Keratinocyte (primary cell): ENCODE results near the gene NECTIN1. TPM values are rescaled to one million over a fixed set of nuclear protein-coding genes. Genes with fewer than 3 reads are reported as not detected.

Experiments
- DNase-seq: peaks from one replicate; pipeline ENCODE4 v3.0.0-alpha.2; 2011; ENCODE audit warnings: low read depth, missing footprints, low spot score
- FAIRE-seq: peaks from 2 replicates; lab custom pipeline; 2011; peaks lifted over from hg19 to GRCh38; lab: Jason Lieb, UNC
- H2AFZ ChIP-seq: 2 replicates; pipeline ENCODE4 v1.6.0; 2012; ENCODE audit warnings: low read length, control low read depth, inconsistent platforms; ENCODE audit not compliant: control insufficient read depth
- H3K27ac ChIP-seq: 2 replicates; pipeline ENCODE4 v1.5.1; 2011; ENCODE audit warnings: low read length; ENCODE audit not compliant: control insufficient read depth, insufficient read depth
- H3K27me3 ChIP-seq: 3 replicates; pipeline ENCODE4 v1.6.0; 2011; ENCODE audit warnings: low read length; ENCODE audit not compliant: control insufficient read depth, insufficient read depth; ENCODE audit errors: extremely low read depth
- H3K36me3 ChIP-seq, 2 experiments: 2 replicates in 1 of 2; 3 replicates in 1 of 2; pipeline ENCODE4 v1.5.1; 2011; ENCODE audit warnings: low read length in 2 of 2, mild to moderate bottlenecking in 1 of 2; ENCODE audit not compliant: control insufficient read depth in 2 of 2, insufficient read depth in 2 of 2; ENCODE audit errors: extremely low read depth in 1 of 2
- H3K4me1 ChIP-seq: 3 replicates; pipeline ENCODE4 v1.5.1; 2011; ENCODE audit warnings: low read length; ENCODE audit not compliant: control insufficient read depth, insufficient read depth; ENCODE audit errors: extremely low read depth
- H3K4me2 ChIP-seq: 3 replicates; pipeline ENCODE4 v1.6.0; 2011; ENCODE audit warnings: low read depth, low read length; ENCODE audit not compliant: control insufficient read depth, insufficient read depth; ENCODE audit errors: extremely low read depth
- H3K4me3 ChIP-seq, 3 experiments: fragments of 200-600 bp in 1 of 3; sonication (generic) in 1 of 3; 2 replicates in 2 of 3; 3 replicates in 1 of 3; pipeline ENCODE4 v1.5.1; 2011 to 2016; ENCODE audit warnings: low read length in 3 of 3, mild to moderate bottlenecking in 3 of 3, control low read depth in 2 of 3, inconsistent platforms in 1 of 3, low read depth in 1 of 3, mixed read lengths in 1 of 3, mixed run types in 1 of 3, moderate library complexity in 1 of 3; ENCODE audit not compliant: control insufficient read depth in 2 of 3, insufficient read depth in 2 of 3; ENCODE audit errors: extremely low read depth in 1 of 3
- H3K79me2 ChIP-seq: 2 replicates; pipeline ENCODE4 v1.6.0; 2012; ENCODE audit warnings: low read length; ENCODE audit not compliant: control insufficient read depth, insufficient read depth
- H3K9ac ChIP-seq: 3 replicates; pipeline ENCODE4 v1.6.0; 2011; ENCODE audit warnings: low read length; ENCODE audit not compliant: control insufficient read depth, insufficient read depth; ENCODE audit errors: extremely low read depth
- H3K9me1 ChIP-seq: 3 replicates; pipeline ENCODE4 v1.6.0; 2011; ENCODE audit warnings: low read length; ENCODE audit not compliant: control insufficient read depth, insufficient read depth; ENCODE audit errors: extremely low read depth
- H3K9me3 ChIP-seq: 2 replicates; pipeline ENCODE4 v1.5.1; 2012; ENCODE audit warnings: low read depth, low read length; ENCODE audit not compliant: control insufficient read depth
- H4K20me1 ChIP-seq: 3 replicates; pipeline ENCODE4 v1.6.0; 2011; ENCODE audit warnings: low read length; ENCODE audit not compliant: control insufficient read depth, insufficient read depth; ENCODE audit errors: extremely low read depth
- CTCF ChIP-seq, 3 experiments: IDR thresholded peaks in 1 of 3; conservative IDR thresholded peaks in 1 of 3; optimal IDR thresholded peaks in 1 of 3; 2 replicates in 2 of 3; 3 replicates in 1 of 3; pipeline versions ENCODE3 to v1.5.1; 2011; ENCODE audit warnings: low read length in 3 of 3, mild to moderate bottlenecking in 3 of 3, moderate library complexity in 2 of 3, control low read depth in 1 of 3, inconsistent platforms in 1 of 3; ENCODE audit not compliant: insufficient read depth in 2 of 3; ENCODE audit errors: extremely low read depth in 1 of 3
- EZH2 ChIP-seq: IDR thresholded peaks from one replicate; pipeline ENCODE4 v1.6.1; 2012; ENCODE audit warnings: inconsistent platforms, mild to moderate bottlenecking, low read length, moderate library complexity
- dilution Hi-C: fragments of 300-500 bp; cut with MboI; formaldehyde crosslinking; loops from one replicate; pipeline ENCODE4 v1.7.0; 2020; ENCODE audit warnings: low sequenced_read_pairs; ENCODE audit not compliant: extremely low pct_ligation_motif_present
- polyA plus RNA-seq, 5 experiments: library from polyadenylated mRNA; depleted of rRNA in 3 of 5; stranded (reverse) in 3 of 5; stranded (forward) in 1 of 5; unstranded in 1 of 5; fragments of >200 nt; gene quantifications; 1 replicate in 1 of 5; 2 replicates in 3 of 5; 3 replicates in 1 of 5; pipeline versions ENCODE4 v1.2.1 to v1.2.3, GENCODE V29; 2011 to 2012; ENCODE audit warnings: missing spikeins in 2 of 5, low read depth in 1 of 5, low replicate concordance in 1 of 5

The NECTIN1 gene
- polyA plus RNA-seq, 1 donor (not counting 4 experiments of a cell fraction or from before 2014, with no cell fraction given): 37.5 TPM

GRCh38 chr11:119704849-119705248, 24.2 kb downstream of the NECTIN1 start:
- FAIRE-seq: no peak
- Histone ChIP-seq H3K27me3 (no peaks in the 10 kb centered on the region), H3K4me2 (no peak overlapping the region), H3K27ac (no peak overlapping the region), H3K36me3 (peaks cover 4 to 13% of the 10 kb centered on the region in 2 experiments), H3K9ac (no peak overlapping the region), H3K4me1 (peaks cover 28% of the 10 kb centered on the region), H3K9me1 (no peaks in the 10 kb centered on the region), H2AFZ (no peak overlapping the region), H3K79me2 (peaks cover 87% of the 10 kb centered on the region), H3K9me3 (no peaks in the 10 kb centered on the region), H4K20me1 (peaks cover 10% of the 10 kb centered on the region), H3K4me3 (no peak overlapping the region)
- dilution Hi-C loops: no loop called here
- DNase-seq: no peak
- TF ChIP-seq EZH2: no peak

GRCh38 chr11:119701591-119702549, 27.1 kb downstream of the NECTIN1 start:
- no peaks in the 10 kb centered on the region for H3K9me1 ChIP-seq
- peaks cover 80% of the 10 kb centered on the region for H3K79me2 ChIP-seq
- H3K4me3 ChIP-seq: no peak overlapping the region
- peaks cover 4% of the 10 kb centered on the region for H4K20me1 ChIP-seq
- H3K9ac ChIP-seq: peak overlapping the region; percentile 30
- DNase-seq (no peak), FAIRE-seq (no peak)
- peak overlapping the region; percentile 100 for H3K27ac ChIP-seq
- H3K9me3 ChIP-seq: no peaks in the 10 kb centered on the region
- H3K4me2 ChIP-seq: peak overlapping the region; percentile 58
- TF ChIP-seq CTCF (optimal IDR thresholded peaks at IDR 0.05 in 1 of 3, IDR thresholded peaks at IDR 0.05 in 1 of 3, conservative IDR thresholded peaks at IDR 0.05 in 1 of 3; ENCODE audit: extremely low read depth in 1 of 3, insufficient read depth in 2 of 3, low read length in 3 of 3) (no peak), EZH2 (no peak)
- no peaks in the 10 kb centered on the region for H3K27me3 ChIP-seq
- H3K36me3 ChIP-seq: peaks cover 3 to 7% of the 10 kb centered on the region in 2 experiments
- H3K4me1 ChIP-seq: peaks cover 55% of the 10 kb centered on the region
- H2AFZ ChIP-seq: no peak overlapping the region
- dilution Hi-C loops: no loop called here
